Activated T-helper 17 cell treated with anti-CD3 and anti-CD28 coated beads, Interleukin-2, amount 50 U/mL, for 72 hours (primary cell): ENCODE measurements around the gene C9orf78. TPM values are rescaled to one million over a fixed set of nuclear protein-coding genes. Genes with fewer than 3 reads are reported as not detected.

Source experiments
- ATAC-seq: fragments of 150-1000 bp; cut with Tn5 transposase; replicated peaks from 2 replicates; pipeline ENCODE4 v1.10.0; 2021; ENCODE audit warnings: mild to moderate bottlenecking, moderate library complexity
- H3K27ac Mint-ChIP-seq: one replicate; pipeline ENCODE4 v1.8.0; 2022; ENCODE audit warnings: mixed read lengths
- H3K27me3 Mint-ChIP-seq: one replicate; pipeline ENCODE4 v1.8.0; 2022; ENCODE audit warnings: mixed read lengths
- H3K36me3 Mint-ChIP-seq: one replicate; pipeline ENCODE4 v1.8.0; 2022; ENCODE audit warnings: low read depth, mild to moderate bottlenecking, mixed read lengths
- H3K4me1 Mint-ChIP-seq: one replicate; pipeline ENCODE4 v1.8.0; 2022; ENCODE audit warnings: mixed read lengths
- H3K4me3 Mint-ChIP-seq: one replicate; pipeline ENCODE4 v1.8.0; 2022; ENCODE audit warnings: mild to moderate bottlenecking, mixed read lengths
- H3K9me3 Mint-ChIP-seq: one replicate; pipeline ENCODE4 v1.8.0; 2022; ENCODE audit warnings: mixed read lengths
- total RNA-seq, 2 donors: library from RNA; stranded (reverse); gene quantifications; one replicate each; pipeline ENCODE4 v1.2.3, GENCODE V29; 2022

C9orf78 gene, protein sequence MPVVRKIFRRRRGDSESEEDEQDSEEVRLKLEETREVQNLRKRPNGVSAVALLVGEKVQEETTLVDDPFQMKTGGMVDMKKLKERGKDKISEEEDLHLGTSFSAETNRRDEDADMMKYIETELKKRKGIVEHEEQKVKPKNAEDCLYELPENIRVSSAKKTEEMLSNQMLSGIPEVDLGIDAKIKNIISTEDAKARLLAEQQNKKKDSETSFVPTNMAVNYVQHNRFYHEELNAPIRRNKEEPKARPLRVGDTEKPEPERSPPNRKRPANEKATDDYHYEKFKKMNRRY
- total RNA-seq, result 10 to 100 TPM; 23.4 to 73.3 TPM

- peak within 1 kb of the TSS; percentile 96 for H3K4me3 Mint-ChIP-seq
- H3K9me3 Mint-ChIP-seq, result no peaks in the 10 kb centered on the region
- peaks cover 36% of the 10 kb centered on the region for H3K4me1 Mint-ChIP-seq
- H3K27me3 Mint-ChIP-seq, result no peaks in the 10 kb centered on the region
- H3K36me3 Mint-ChIP-seq, result peaks cover 77% of the 10 kb centered on the region
- peak; percentile 95 for ATAC-seq
- H3K27ac Mint-ChIP-seq, result peak within 1 kb of the TSS; percentile 92
Observed at GRCh38 chr9:129835128-129835859, at the start of gene C9orf78, which contains the start of gene USP20. TSS of gene C9orf78 (minus strand) at chr9:129835275. CDS start at chr9:129835221, 54 bp downstream. TSS of gene USP20 (plus strand) at chr9:129835458. CDS start at chr9:129852556, 17,098 bp downstream.

- peaks cover 31% of the 10 kb centered on the region for H3K4me1 Mint-ChIP-seq
- peaks cover 91% of the 10 kb centered on the region for H3K36me3 Mint-ChIP-seq
- peak; percentile 49 for ATAC-seq
- peak overlapping the region; percentile 84 for H3K4me3 Mint-ChIP-seq
- H3K9me3 Mint-ChIP-seq, result no peaks in the 10 kb centered on the region
- peak overlapping the region; percentile 99 for H3K27ac Mint-ChIP-seq
- no peaks in the 10 kb centered on the region for H3K27me3 Mint-ChIP-seq
Observed at GRCh38 chr9:129884220-129885017, 49.3 kb upstream of the C9orf78 start.

- H3K27ac Mint-ChIP-seq, result no peak overlapping the region
- ATAC-seq, result no peak
- no peaks in the 10 kb centered on the region for H3K9me3 Mint-ChIP-seq
- H3K36me3 Mint-ChIP-seq, result peaks cover 83% of the 10 kb centered on the region
- H3K4me1 Mint-ChIP-seq, result peaks cover 9% of the 10 kb centered on the region
- H3K27me3 Mint-ChIP-seq, result no peaks in the 10 kb centered on the region
- no peak overlapping the region for H3K4me3 Mint-ChIP-seq
Observed at GRCh38 chr9:129881547-129882324, 46.7 kb upstream of the C9orf78 start.

DNA sequence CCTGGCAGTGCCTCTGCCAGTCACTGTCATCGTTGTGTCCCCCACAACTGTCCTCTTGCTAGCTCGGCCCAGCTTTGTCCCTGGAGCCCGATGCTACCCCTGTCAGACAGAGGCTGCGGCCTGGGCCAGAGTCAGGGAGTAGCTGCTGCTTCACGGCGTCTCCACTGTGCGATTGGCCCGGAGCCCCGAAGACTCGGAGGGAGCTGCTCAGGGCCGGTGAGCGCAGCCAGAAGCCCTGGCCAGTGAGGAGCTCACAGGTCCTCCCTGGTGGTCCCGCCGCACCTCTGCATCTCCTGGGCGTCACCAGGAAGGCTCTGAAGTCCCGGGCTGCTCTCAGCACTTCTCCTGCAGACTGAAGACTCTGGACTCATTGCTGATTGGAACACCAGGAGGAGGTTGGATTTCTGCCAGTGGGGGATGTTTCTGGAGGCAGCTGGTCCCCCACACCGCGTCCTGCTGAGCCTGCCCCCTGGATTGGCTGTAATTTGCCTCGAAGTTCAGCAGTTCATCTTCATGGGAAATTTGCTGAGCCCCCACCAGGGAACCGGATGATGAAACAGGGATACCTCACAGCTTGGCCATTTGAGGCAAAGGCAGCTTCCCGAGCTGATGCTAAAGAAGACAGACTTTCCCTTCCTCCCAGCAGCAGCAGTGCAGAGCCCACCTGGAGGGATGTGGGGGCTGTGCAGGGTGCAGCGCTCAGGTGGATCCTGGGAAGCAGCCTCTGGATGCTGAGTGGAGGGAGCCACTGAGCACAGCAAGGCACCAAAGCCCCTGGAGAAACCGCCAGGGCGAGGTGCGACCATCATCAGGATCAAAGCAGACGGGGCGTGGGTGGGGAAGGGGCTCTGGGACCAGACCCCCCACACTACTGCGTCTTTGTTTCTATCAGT is 45.8 kb upstream of the C9orf78 start:
- ATAC-seq, result no peak
- no peaks in the 10 kb centered on the region for H3K27me3 Mint-ChIP-seq
- H3K4me3 Mint-ChIP-seq, result no peak overlapping the region
- H3K9me3 Mint-ChIP-seq, result no peaks in the 10 kb centered on the region
- H3K27ac Mint-ChIP-seq, result no peak overlapping the region
- H3K4me1 Mint-ChIP-seq, result peaks cover 5% of the 10 kb centered on the region
- H3K36me3 Mint-ChIP-seq, result peaks cover 83% of the 10 kb centered on the region

DNA sequence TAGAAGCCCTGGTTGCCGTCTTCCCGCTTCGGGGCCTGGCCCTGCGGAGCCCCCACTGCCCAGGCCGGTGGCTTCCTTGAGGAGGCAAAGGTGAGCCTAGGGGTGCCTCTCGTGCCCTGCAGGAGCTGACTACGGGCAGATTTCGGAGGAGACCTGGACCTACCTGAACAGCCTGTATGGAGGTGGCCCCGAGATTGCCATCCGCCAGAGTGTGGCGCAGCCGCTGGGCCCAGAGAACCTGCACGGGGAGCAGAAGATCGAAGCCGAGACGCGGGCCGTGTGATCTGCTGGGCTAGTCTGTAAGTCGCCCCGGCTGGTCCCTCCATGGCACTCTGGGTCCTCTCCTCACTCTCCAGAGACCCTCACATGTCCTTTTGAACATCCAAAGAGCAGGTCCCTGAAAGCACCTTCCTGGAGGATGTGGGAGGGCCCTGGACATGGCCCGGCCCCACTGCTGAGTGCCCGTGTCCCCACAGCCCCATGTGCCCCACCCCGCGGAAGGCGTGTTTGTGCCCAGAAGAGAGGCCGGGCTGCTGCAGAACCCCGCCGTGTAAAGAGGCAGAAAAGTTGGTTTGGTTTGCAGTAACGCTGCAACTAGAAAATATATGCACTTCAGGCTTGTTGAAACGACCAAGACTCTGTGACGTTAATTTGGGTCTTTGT is 45.0 kb upstream of the C9orf78 start:
- Mint-ChIP-seq H3K4me3 (no peak overlapping the region), H3K9me3 (no peaks in the 10 kb centered on the region), H3K27ac (peak overlapping the region; percentile 54), H3K4me1 (peaks cover 5% of the 10 kb centered on the region), H3K36me3 (peaks cover 79% of the 10 kb centered on the region), H3K27me3 (no peaks in the 10 kb centered on the region)
- ATAC-seq, result no peak

DNA sequence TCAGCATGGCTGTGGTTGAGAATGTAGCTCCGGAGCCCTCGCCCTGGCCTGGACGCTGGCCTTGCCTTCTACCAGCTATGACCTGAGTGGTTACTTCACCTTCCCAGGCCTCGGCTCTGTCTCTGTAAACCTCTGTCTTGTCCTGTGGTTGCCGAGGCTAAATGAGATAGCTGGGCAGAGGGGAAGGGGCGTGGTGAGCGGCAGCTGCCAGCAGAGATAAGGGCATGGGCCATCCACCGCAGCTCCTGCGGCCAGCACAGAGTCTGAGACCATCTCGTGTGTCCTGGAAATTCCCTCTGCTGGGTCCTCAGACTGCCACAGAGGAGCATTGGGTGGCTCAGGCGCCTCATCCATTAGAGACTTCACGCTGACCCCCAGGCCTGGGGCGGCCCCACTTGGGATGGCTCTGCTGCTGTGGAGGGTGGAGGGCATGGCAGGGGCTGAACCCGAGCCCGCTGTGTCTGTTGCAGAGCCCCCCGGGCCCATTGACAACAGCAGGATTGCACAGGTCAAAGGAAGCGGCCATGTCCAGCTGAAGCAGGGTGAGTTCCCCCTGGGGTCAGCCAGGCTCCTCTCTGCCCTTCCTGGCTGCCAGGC is 44.1 kb upstream of the C9orf78 start:
- Mint-ChIP-seq H3K27me3 (no peaks in the 10 kb centered on the region), H3K4me3 (no peak overlapping the region), H3K27ac (no peak overlapping the region), H3K9me3 (no peaks in the 10 kb centered on the region), H3K4me1 (peaks cover 4% of the 10 kb centered on the region), H3K36me3 (peaks cover 77% of the 10 kb centered on the region)
- no peak for ATAC-seq

- Mint-ChIP-seq H3K4me1 (no peaks in the 10 kb centered on the region), H3K27ac (no peak overlapping the region), H3K27me3 (no peaks in the 10 kb centered on the region), H3K36me3 (peaks cover 78% of the 10 kb centered on the region), H3K9me3 (no peaks in the 10 kb centered on the region), H3K4me3 (no peak overlapping the region)
- no peak for ATAC-seq
Observed at GRCh38 chr9:129878291-129878690, 43.2 kb upstream of the C9orf78 start.

DNA sequence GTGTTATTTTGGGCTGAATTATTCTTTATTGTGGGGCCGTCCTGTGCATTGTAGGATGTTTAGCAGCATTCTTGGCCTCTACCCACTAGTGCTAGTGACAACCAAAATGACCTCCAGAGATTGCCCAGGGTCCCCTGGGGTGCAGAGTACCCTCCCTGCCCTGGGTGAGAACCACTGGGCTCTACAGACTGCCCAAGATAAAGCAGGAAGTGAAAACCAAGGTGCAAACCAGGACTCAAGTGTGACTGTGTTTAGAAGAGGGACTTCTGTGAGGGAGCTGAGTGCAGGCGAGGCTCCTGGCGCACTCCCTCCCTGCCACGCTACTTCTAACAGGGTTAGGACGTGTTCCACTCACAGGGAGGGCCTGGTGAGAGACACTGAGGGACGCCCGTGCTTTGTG is 41.7 kb upstream of the C9orf78 start:
- no peaks in the 10 kb centered on the region for H3K9me3 Mint-ChIP-seq
- ATAC-seq, result no peak
- H3K4me3 Mint-ChIP-seq, result no peak overlapping the region
- no peak overlapping the region for H3K27ac Mint-ChIP-seq
- H3K36me3 Mint-ChIP-seq, result peaks cover 74% of the 10 kb centered on the region
- H3K27me3 Mint-ChIP-seq, result no peaks in the 10 kb centered on the region
- no peaks in the 10 kb centered on the region for H3K4me1 Mint-ChIP-seq

DNA sequence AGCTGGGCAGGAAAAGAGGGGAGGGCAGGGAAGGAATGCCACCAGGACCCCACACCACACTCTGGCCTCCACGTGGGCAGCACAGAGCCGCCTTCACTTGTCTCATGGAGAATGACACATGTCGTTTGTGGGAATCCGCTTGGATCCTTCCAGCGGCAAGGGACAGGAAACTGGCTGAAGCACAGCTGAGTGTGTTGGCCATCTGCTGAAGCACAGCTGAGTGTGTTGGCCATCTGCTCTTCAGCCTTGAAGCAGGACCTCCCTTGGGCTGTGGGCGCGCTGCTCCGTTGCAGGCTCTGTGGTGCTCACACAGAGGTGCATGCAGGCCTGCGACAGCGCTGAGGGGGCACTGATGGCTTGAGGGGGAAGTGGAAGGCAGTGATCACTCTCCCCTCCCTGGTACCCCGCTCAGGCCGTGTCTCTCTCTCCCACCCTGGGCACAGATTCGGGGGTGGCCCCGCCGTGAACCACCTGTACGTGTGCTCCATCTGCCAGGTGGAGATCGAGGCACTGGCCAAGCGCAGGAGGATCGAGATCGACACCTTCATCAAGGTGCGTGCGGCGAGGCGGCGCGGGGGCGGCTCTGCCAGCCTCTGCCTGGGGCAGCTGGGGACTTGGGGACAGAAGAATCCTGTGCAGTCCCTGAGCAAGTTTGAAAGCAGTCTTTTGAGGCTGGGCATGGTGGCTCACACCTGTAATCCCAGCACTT is 40.8 kb upstream of the C9orf78 start:
- no peak overlapping the region for H3K4me3 Mint-ChIP-seq
- H3K4me1 Mint-ChIP-seq, result no peaks in the 10 kb centered on the region
- H3K36me3 Mint-ChIP-seq, result peaks cover 77% of the 10 kb centered on the region
- no peak overlapping the region for H3K27ac Mint-ChIP-seq
- ATAC-seq, result no peak
- H3K9me3 Mint-ChIP-seq, result no peaks in the 10 kb centered on the region
- H3K27me3 Mint-ChIP-seq, result no peaks in the 10 kb centered on the region

DNA sequence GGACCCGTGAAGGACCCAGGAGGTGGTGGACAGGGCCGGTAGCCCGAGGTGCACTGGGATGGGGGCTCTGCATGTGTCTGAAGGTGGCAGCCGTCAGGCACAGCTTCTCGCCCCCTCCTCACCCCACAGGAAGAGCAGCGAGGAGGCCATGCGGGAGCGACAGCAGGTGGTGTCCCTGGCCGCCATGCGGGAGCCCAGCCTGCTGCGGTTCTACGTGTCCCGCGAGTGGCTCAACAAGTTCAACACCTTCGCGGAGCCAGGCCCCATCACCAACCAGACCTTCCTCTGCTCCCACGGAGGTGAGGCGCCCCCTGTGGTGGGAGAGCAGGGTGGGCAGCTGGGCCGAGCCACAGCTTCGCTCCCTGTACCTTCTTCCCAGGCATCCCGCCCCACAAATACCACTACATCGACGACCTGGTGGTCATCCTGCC is 40.1 kb upstream of the C9orf78 start:
- Mint-ChIP-seq H3K36me3 (peaks cover 73% of the 10 kb centered on the region), H3K4me3 (no peak overlapping the region), H3K9me3 (no peaks in the 10 kb centered on the region), H3K4me1 (no peaks in the 10 kb centered on the region), H3K27ac (no peak overlapping the region), H3K27me3 (no peaks in the 10 kb centered on the region)
- no peak for ATAC-seq

DNA sequence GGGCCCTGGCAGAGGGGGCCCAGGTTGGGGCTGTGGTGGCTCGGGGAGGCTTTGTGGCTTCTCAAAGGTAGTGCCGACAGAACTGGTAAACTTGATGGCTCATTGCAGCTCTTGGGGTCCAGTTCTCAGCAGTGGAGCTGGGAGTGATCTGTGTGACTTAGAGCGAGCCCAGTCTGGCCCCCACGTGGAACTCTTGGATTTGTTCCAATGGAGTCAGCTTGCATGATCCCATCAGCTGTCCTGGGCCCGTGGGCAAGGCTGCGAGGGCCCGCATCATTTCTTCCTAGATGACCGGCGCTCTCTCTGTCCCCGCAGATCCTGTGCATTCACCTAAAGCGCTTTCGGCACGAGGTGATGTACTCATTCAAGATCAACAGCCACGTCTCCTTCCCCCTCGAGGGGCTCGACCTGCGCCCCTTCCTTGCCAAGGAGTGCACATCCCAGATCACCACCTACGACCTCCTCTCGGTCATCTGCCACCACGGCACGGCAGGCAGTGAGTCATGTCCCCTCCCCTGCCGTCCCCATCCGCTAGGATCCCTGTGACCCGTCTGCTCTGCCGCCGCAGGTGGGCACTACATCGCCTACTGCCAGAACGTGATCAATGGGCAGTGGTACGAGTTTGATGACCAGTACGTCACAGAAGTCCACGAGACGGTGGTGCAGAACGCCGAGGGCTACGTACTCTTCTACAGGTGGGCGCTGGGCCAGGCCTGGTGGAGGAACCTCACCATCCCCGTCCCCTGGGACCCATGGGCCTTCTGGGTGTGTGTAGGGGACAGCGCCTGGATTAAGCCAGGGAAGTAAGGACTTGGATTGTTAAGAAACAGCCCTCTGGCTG is 39.4 kb upstream of the C9orf78 start:
- Mint-ChIP-seq H3K27ac (peak overlapping the region; percentile 17), H3K27me3 (no peaks in the 10 kb centered on the region), H3K9me3 (no peaks in the 10 kb centered on the region), H3K4me3 (no peak overlapping the region), H3K36me3 (peaks cover 66% of the 10 kb centered on the region), H3K4me1 (no peaks in the 10 kb centered on the region)
- ATAC-seq, result no peak
